NCI-H1694 treated with DMSO at 0.1 percent for 48 hours (cell line): ENCODE results near the gene ZNF653.
"Not testable (repeated sequence)": the region's sequence is repeated elsewhere in the genome, so short reads cannot be mapped to it uniquely, and the experiment has no call there.

ENCODE experiments used
- DNase-seq: peaks from one replicate; lab custom pipeline; 2025; lab: John Stamatoyannopoulos, UW

ZNF653 gene

DNA sequence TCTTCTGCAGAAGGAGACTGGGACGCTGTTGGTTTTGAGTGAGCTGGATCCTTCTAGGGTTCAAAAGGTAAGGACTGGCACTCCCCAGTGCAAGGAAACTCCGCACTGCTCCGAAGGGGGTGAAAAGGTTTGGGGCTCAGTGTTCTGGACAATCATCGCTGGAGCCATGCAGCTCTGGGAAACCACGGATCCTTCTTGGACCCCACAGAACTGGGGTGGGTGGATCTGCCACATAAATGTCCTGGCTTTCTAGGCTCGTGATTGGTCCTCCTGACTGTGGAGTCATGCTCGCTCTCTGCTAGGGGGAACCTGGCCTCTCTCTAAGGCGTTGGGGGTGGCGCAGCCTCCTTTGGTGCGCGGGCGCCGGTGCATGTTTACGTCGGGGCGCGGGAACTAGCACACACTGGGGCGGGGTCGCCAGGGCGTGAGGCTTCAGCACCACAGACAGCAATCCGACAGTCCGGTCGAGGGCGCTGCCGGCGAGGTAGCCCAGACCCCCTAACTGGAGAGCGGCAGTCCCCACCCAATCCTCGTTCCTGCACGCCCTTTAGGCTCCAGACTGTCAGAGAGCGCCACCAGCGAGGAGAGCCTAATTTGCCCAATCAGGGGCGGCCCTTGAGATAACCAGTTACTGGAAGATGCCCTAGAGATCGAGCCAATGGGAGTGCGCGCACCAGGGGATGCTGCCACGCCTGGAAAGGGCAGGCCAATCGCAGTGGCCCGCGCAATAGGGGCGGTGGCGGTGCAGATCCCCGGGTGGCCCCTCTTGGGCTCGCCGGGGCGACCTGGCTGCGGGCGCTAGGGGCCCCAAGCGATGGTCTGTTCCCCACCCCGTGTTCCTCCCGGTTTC is 23.9 kb downstream of the ZNF653 start:
- peak; percentile 94 for DNase-seq

DNA sequence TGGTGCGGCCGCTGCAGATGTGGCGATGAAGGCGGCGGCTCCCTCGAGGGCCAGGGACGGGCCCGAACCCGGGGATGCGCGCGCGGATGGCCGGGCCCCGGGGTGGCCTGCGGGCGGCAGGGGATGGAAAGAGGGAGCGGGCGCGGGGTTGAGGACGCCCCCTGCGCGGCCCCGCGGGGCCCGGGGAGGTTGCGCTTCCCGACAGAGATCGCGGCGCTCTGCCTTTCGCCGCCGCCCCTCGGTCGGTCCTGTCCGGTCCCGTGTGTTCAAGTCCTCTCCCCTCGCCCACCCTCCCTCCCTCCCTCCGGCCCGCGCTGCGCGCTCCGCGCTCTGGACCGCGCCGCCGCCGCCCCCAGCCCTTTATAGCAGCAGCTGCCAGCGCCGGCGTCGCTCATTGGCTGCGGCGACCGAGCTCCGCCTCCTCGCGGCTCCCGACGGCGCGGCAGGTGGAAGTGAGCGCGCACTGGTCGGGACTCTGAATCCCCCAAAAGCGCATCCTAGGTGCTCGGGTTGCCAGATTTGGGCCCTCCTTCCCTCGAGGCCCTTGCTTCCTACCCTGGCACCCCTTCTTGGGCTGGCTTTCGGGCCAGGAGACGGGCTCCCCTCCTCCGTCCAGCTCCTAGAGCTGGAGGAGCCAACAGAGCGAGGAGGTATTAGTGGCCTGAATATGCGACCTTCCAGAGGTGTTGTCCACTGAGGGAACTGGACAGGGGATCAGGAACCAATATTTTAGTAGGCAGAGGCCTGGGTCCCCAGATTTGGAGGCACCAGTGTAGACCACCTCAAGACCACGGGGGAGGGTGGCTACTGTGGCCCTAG is 24.7 kb downstream of the ZNF653 start, which contains the start of gene ELAVL3:
Gene ELAVL3 (minus strand): TSS at position 332 of the 819 bp plus-strand sequence. CDS start 438 bp downstream, outside the sequence.
- DNase-seq, result peak; percentile 7

DNA sequence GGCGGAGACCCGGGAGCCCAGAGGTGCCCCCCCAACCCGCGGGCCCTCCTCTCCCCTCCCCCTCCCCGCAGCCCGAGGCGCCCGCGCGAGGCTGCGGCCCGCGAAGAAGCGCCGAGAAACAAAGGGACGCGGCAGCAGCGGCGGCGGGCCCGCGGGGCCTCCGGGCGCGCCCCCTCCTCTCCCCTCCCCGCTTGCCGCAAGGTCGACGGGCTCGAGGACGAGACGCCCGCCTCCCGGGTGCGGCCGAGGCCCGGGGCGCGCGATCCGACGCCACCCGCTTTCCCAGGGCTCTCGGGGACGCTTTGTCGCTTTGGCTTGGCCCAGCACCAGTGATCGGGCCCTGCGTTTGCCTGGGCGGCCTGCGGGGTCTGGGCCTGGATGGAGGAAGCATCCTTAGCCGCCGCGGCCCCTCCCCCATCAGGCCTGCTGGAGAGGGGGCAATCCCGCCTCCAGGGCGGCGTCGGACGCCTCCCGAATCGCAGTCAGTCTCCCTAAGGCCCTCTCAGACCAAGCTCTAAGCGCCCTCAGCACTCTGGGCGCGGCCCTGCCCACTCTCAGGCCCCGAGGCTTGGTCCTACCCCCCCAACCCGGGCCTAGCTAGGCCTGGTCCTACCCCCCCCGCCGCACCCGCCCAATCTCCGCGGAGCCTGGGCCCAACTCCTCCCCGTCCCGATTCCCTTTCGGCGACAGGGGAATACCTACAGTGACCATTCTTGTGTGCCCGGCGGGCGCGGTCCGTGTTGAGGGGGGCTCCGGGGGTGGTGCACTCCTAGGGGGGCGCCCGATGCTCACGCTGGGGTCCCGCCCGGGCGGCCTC is 25.5 kb downstream of the ZNF653 start:
- no peak for DNase-seq

DNA sequence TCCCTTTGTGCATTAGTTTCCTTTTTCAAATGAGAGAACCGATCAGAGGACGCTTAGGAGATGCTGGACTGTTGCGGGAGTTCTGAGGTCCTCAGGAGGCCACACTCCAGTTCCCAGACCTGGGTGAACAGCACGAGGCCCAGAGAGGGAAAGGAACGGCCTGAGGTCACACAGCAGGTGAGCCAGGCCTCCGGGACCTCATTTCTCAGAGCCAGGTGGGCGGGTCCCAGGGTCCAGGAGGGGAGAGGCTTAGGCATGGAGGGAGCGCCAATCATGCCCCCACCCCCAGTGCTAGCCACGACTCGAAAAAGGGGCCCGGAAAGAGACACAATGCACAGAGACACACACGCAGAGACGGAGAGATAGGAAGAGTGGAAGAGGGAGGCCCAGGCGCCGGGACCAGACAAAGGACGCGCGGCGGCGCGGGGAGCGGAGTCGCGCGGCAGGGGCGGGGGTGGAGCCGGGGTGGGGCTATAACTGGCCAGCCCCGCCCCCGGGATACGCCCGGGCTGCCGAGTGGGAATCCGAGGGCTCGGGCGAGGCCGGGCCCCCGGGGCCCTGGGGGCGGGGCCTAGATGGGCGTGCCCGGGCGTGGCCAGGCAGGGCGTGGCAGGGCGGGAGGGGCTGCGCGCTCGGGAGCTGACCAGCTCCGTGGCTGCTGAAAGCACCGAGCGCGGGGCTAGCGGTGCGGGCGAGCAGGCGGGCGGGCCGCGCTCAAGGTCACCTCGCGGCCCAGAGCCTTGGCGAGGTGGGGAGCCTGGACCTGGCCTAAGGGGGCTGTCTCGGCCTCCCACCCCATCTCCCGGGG is 26.3 kb downstream of the ZNF653 start:
- peak; percentile 21 for DNase-seq

DNA sequence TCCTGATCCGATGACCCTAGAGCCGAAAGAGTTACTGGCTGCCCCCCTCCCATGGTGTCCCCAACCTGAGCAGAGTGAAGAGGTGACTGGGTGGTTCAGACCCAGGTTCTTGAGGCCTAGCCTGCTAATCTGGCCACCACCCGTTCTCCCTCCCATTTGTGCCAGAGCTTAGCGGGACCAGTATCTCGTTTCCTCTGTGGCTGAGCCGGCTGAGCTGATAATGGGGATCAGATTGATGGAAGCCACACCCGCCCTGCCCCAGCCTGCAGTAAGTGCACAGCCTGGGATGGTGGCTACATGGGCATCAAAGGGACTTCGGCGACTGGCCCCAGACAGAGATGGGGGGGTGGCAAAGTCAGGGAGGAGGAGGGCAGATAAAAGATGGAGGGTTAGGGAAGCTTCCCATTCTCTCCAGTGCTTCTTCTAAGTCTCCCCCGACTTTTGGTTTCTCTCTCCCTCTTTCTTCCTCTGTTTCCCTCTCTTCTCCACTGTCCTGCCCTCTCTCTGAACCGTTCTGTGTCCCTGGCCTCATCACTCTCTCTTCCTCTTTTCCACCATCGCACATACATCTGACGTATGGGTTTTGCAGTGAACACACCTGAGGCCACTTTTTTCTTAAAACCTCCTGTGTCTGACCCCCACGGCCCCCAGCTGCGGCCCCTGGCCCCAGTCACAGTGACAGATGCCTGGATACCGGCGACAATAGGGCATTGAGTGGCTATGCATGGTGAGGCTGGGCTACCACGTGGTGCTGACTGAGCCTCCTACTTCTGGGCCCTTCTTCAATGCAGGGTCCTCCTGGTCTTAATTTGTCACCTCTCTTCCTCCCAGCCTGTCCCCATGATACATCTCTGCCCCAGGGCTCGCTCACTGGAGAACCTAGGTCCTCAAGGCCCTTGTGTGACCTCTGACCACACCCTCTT is 27.2 kb downstream of the ZNF653 start:
- no peak for DNase-seq

DNA sequence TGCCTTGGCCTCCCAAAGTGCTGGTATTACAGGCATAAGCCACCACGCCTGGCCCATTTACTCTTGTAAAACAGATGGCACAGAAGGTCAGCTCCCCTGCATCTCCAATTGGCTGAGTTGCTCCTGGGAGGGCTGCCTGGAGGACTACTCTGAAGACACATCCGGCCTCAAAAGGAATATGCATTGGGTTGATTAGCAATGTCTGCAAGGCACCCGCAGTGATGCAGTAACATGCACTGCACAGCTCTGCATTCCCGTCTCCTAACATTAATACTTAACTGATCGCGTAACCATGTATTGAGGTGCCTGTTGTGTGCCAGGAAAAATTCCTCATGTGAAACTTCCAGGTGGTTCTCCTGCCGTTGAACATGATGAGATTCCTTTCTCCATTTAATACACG is 29.8 kb downstream of the ZNF653 start:
- no peak for DNase-seq

DNA sequence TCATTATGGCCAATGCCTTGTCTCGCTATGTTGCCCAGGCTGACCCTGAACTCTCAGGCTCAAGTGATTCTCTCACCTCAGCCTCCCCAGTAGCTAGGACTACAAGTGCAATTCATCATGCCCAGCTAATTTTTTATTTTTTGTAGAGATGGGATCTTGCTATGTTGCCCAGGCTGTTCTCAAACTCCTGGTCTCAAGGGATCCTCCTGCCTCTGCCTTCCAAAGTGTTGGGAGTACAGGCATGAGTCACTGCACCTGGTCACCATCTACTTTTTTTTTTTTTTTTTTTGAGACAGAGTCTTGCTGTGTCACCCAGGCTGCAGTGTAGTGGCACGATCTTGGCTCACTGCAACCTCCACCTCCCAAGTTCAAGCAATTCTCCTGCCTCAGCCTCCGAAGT is 30.3 kb downstream of the ZNF653 start:
- not testable (repeated sequence) for DNase-seq

DNA sequence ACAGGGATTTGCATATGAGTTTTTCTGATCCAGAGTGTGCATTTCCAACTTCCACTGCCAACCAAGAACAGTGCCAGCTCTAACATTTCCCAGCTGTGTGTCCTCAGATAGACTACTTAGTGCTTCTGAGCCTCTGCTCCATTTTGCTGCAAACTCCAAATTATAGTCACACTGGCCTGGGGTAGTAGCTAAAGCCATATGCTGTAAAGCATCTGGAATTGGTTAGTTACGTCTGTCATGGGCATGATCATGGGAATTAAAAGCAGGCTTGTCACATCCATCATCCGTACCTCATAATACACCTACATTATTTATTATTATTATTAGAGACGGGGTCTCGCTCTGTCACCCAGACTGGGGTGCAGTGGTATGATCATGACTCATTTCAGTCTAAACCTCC is 31.9 kb downstream of the ZNF653 start:
- no peak for DNase-seq

DNA sequence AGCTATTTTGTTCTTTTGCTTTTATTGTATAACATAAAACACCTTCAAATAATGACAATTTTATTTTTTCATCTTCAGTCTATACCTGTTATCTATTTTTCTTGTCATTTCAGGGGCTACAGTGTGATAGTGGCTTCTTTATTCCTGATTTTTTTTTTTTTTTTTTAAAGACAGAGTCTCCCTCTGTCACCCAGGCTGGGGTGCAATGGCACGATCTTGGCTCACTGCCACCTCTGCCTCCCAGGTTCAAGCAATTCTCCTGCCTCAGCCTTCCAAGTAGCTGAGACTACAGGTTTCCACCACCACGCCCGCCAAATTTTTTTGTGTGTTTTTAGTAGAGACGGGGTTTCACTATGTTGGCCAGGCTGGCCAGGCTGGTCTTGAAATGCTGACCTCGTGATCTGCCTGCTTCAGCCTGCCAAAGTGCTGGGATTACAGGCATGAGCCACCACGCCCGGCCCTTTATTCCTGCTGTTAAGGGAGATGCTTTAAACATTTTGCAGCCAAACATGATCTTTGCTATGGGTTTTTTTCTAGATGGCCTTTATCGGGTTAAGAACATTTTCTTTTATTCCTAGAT is 37.3 kb downstream of the ZNF653 start:
- DNase-seq, result not testable (repeated sequence)

DNA sequence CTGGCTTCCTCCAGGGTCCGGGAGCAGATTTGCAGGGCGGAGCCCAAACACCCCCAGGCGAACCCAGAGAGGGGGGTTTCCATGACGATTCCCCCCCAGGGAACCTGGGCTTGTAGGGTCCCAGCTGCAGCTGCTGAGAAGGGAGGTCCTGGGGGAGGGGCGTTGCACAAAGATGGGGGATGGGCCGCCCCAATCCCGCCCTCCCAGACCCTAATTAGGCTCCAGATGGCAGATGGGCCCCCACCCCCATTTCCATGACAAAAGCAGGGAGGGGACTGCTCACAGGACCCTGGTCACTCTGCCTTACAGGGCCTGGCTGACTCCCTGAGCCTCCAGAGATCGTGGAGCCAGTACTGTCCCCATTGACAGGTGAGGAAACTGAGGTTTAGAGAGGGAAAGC is 40.0 kb downstream of the ZNF653 start:
- DNase-seq, result no peak

DNA sequence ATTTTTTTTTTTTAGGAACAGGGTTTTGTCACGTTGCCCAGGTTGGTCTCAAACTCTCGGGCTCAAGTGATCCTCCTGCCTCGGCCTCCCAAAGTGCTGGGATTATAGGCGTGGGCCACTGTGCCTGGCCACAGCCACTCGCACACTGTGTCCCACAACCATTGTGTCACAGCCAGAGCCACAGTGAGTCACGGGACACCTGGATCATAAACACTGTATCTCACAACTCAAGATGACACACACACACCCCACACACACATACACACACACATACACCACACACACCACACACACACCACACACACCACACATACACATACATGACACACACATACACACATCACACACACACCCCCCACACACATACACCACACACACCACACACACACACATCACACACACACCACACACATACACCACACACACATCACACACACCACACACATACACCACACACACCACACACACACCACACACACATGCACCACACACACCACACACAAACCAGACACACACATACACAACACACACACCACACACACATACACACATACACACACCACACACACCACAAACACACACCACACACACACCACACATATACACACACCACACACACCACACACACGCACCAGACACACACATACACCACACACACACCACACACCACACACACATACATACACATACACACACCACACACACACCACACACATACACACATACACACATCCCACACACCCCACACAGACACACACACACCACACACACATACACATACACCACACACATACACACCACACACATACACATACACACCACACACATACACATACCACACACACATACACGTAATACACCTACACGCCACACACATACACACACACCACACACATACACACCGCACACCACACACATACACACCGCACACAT is 41.0 kb downstream of the ZNF653 start:
- DNase-seq, result no peak

DNA sequence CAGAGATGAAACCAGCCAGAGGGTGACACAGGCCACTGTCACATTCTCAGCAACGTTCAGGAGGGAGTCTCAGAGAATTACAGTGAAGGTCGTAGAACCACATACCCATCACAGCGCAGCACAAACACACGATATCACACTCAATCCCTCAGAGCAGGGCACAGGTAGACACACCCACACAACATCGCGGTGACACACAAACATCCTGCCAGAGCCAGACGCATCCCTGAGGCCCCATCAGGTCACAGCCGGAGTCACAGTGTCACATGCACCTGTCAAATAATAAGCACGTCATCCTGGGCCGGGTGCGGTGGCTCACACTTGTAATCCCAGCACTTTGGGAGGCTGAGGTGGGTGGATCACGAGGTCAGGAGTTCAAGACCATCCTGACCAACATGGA is 42.2 kb downstream of the ZNF653 start:
- no peak for DNase-seq

DNA sequence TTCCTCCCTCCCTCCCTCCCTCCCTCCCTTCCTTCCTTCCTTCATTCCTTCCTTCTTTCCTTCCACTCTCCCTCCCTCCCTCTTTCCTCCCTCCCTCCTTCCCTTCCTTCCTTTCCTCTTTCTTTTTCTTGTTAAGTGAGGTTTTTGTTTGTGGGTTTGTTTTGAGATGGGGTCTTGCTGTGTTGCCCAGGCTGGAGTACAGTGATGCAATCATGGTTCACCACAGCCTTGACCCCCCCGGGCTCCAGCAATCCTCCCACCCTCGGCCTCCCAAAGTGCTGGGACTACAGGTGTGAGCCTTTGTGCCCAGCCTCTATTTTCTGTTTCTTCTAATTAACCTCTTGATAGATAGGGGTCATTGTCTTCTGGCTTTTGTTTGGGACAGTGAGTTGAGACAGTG is 44.2 kb downstream of the ZNF653 start:
- no peak for DNase-seq

DNA sequence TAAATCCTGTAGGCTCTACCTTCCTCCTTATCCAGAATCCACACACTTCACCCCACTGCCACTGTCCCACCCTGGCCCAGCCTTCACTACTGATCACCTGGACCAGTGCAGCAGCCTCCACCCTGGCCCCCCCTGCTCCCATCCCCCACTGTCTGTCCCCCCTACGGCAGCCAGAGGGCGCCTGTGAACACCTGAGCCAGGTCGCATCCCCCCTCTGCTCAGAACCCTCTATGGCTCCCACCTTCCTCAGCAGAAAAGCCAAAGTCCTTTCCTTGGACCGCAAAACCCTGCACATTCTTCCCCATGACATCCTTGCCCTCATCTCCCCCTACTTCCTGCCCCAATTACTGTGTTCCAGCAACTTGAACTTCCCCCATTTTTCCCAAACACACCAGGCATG is 45.4 kb downstream of the ZNF653 start:
- DNase-seq, result no peak

DNA sequence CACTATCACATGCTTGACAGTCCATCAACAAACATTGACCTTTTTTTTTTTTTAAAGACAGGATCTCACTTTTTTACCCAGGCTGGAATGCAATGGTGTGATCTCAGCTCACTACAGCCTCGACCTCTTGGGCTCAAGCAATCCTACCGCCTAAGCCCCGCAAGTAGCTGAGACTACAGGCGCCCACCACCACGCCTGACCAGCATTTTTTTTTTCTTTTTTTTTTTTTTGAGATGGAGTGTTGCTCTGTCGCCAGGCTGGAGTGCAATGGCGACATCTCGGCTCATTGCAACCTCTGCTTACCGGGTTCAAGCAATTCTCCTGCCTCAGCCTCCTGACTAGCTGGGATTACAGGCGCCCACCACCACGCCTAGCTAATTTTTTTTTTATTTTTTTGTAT is 46.7 kb downstream of the ZNF653 start:
- DNase-seq, result not testable (repeated sequence)

DNA sequence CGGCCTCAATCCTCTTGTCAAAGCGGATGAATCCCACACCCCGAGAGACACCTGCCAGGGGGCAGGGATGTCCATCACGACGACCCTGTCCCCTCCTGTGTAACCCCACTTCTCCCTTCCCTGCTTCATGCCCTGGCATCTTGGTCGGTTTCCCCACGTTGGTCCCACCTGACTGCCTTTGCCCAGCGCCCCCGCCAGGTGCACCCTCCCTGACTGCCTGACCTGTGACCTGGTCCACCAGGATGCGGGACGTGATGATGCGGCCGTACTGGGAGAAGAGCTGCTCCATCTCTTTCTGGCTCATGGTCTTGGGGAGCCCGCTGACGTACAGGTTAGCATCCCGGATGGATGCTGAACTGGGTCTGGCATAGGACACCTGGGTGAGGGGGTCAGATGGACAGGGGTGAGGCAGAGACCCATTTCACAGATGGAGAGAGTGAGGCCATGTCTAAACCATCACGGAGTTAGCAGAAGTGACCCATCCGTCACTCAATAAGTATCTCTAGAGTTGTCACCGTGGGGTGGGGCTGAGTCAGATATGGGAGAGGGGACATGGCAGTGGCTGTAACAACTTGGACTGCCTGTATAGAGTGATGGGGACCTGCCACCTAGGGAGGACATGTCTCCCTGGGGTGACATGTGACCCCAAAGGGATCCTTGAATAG is 47.3 kb downstream of the ZNF653 start:
- no peak for DNase-seq

DNA sequence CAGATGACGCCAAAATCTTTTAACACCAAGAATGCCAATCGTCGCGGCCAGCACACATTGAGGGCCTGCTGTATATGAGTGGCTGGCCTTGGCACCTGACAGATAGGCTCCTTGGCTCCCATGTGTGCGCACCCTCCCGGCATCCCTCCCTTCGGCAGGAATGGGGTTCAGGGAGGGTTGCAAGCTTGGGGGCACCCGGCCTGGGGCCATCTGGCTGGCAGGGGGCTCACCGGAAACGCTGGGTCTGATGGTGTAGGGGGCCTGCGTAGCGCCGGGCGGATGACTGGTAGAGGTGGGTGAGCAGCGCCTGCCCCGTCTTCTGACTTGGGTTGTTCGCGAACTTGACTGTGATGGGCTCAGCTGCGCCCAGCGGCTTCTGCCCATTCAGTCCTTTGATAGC is 47.8 kb downstream of the ZNF653 start:
- no peak for DNase-seq

DNA sequence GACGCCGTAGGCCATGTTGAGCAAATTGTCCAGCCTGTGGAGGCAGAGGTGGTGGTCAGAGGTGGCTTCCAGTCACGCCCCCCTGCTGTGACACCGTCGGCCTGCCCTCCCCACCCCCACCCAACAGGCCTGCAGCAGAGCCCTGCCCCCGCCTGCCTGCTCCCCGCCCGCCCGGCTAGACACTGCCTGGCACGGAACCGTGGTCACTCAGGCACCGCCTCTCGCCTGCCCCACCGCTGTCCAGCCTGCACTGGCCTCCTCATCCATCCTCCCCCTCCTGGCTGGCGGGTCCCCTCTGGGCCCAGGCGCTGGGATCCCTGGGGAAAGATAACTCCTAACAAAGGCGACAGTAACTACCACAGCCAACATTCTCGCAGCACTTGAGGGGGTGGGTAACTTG is 48.5 kb downstream of the ZNF653 start:
- no peak for DNase-seq
